Activated naive CD8-positive, alpha-beta T cell treated with anti-CD3 and anti-CD28 coated beads, Interleukin-2, amount 50 U/mL, for 24 hours (primary cell): Measurements from ENCODE around the gene UCK2.
A peak's percentile ranks its signal among the peaks of the same experiment; 100 is the strongest.

Experiments
- ATAC-seq: fragments of 150-1000 bp; cut with Tn5 transposase; one replicate; pipeline ENCODE4 v1.10.0; 2021
- DNase-seq: peaks from one replicate; pipeline ENCODE4 v3.0.0; 2021
- H3K27ac Mint-ChIP-seq: one replicate; pipeline ENCODE4 v1.8.0; 2021; ENCODE audit warnings: mild to moderate bottlenecking, mixed read lengths
- H3K27me3 Mint-ChIP-seq: one replicate; pipeline ENCODE4 v1.8.0; 2021; ENCODE audit warnings: mixed read lengths
- H3K36me3 Mint-ChIP-seq: one replicate; pipeline ENCODE4 v1.8.0; 2021; ENCODE audit warnings: low read depth, mixed read lengths
- H3K4me1 Mint-ChIP-seq: one replicate; pipeline ENCODE4 v1.8.0; 2021; ENCODE audit warnings: mixed read lengths
- H3K4me3 Mint-ChIP-seq: one replicate; pipeline ENCODE4 v1.8.0; 2021; ENCODE audit warnings: mild to moderate bottlenecking, moderate library complexity, mixed read lengths
- H3K9me3 Mint-ChIP-seq: one replicate; pipeline ENCODE4 v1.8.0; 2021; ENCODE audit warnings: mixed read lengths

Gene UCK2

DNA sequence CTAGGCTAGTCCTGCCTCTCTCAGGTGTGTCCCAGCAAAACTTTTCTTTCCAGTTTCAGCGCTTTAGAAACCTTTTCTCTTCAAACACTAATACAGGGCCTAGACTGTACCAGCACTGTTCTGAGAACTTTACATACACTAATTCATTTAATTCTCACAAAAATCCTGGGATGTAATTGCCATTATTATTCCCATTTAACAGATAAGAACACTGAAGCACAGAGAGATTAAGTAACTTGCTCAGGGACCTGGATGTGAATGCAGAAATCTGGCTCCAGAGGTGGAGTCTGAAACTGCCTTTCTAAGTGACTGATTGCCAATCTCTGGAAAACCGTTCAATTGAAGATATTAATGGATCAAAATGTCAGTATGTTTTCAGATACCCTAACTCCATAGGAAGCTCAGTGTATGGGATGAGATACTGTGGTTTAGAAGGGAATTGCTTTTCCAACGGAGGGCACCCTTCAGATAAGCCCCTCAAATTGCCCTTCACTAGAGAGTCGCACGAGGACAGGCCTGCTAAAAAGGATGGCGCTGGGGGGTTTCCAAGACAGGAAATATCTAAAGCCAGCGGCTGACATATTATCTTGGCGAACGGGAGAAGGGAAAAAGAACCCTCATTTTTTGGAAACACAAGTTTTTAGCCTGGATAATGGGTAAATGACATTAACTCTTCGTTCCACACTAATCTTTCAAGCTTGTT, 698 bp upstream of the UCK2 start:
- ATAC-seq (no peak), DNase-seq (no peak)
- Mint-ChIP-seq H3K4me3 (peak overlapping the region; percentile 96), H3K4me1 (peaks cover 19% of the 10 kb centered on the region), H3K27me3 (peaks cover 3% of the 10 kb centered on the region), H3K9me3 (no peaks in the 10 kb centered on the region), H3K27ac (peak overlapping the region; percentile 81), H3K36me3 (peaks cover 21% of the 10 kb centered on the region)

DNA sequence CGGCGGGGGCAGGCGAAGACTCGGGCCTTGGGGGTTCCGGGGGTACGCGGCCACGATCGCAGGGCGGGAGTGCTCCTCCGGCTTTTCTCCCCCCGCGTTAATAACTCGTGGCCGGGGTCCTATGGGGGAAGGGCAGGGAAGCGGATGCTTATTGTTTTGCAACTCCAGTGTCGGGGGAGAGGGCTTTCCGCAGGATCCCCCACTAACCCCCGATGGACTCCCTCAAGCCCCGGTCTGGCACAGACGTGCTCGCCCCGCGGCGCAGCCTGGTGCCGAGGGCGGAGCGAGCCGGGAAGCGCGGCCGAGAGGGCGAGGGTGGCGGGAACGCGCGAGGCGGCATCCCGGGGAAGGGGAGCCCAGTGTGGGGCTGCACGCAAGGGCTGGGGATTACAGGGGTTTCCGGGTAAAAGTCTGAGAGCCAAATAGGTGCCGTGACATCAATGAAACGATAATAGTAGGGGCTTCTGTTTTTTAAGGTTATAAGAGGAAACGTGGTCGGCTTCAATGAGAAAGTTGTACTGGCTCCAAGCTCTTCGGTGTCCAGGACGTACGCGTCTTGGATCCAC, 772 bp downstream of the UCK2 start:
- H3K27ac Mint-ChIP-seq, result peak overlapping the region; percentile 96

DNA sequence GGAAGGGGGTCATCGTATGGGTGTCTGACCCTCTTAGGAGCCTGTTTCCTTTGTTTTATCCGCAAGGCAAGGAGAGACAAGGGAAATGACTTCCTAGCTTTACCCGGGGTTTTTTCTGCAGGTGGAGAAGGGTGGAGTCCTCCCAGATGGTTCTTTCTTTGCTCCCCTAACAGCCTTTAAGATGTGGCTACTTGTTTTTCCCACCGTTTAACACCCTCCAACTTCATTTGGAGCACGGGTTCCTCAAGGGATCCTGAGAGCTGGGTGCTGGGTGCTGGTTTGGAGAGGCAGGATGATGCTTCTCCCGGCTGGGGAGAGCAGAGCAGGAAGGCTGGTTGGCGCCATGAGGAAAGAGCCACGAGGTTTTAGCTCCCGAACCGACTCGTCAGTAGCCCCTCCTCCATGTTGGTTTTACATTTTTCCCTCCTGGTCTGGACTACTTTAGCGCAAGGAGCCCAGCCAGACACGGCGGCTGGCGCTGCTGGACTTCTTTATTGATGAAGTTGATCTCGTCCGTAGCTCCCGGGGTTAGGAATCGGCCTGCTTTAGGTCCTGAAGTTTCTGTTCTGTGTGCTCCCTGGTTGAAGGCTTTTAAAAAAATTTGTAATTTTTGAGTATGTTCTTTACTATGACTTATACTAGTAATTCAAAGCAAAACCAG, 1.4 kb downstream of the UCK2 start:
- Mint-ChIP-seq H3K4me3 (peak overlapping the region; percentile 96), H3K9me3 (no peaks in the 10 kb centered on the region), H3K27me3 (peaks cover 3% of the 10 kb centered on the region), H3K27ac (peak overlapping the region; percentile 96), H3K36me3 (peaks cover 27% of the 10 kb centered on the region), H3K4me1 (peaks cover 26% of the 10 kb centered on the region)
- peak; percentile 8 for ATAC-seq
- DNase-seq, result peak; percentile 37

More for the DNA sequence above, 772 bp downstream of the UCK2 start:
- ATAC-seq (peak; percentile 60), DNase-seq (peak; percentile 69)
- peaks cover 3% of the 10 kb centered on the region for H3K27me3 Mint-ChIP-seq
- H3K4me3 Mint-ChIP-seq, result peak overlapping the region; percentile 96
- no peaks in the 10 kb centered on the region for H3K9me3 Mint-ChIP-seq
- H3K4me1 Mint-ChIP-seq, result peaks cover 23% of the 10 kb centered on the region
- peaks cover 26% of the 10 kb centered on the region for H3K36me3 Mint-ChIP-seq

DNA sequence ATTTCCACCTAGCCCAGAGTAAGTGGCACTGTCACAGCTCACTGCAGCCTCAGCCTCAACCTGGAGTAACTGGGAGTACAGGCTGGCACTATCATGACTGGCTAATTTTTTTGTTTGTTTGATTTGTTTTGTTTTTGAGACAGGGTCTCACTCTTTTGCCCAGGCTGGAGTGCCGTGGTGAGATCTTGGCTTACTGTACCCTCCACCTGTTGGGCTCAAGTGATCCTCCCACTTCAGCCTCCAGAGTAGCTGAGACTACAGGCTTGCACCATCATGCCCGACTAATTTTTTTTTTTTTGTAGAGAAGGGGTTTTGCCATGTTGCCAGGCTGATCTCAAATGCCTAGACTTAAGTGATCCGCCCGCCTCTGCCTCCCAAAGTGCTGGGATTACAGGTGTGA, 2.5 kb downstream of the UCK2 start:
- no peak for ATAC-seq
- H3K27ac Mint-ChIP-seq, result no peak overlapping the region
- H3K4me1 Mint-ChIP-seq, result peaks cover 26% of the 10 kb centered on the region
- peaks cover 27% of the 10 kb centered on the region for H3K36me3 Mint-ChIP-seq
- no peak for DNase-seq
- no peaks in the 10 kb centered on the region for H3K9me3 Mint-ChIP-seq
- H3K27me3 Mint-ChIP-seq, result peaks cover 3% of the 10 kb centered on the region
- H3K4me3 Mint-ChIP-seq, result peak overlapping the region; percentile 96

DNA sequence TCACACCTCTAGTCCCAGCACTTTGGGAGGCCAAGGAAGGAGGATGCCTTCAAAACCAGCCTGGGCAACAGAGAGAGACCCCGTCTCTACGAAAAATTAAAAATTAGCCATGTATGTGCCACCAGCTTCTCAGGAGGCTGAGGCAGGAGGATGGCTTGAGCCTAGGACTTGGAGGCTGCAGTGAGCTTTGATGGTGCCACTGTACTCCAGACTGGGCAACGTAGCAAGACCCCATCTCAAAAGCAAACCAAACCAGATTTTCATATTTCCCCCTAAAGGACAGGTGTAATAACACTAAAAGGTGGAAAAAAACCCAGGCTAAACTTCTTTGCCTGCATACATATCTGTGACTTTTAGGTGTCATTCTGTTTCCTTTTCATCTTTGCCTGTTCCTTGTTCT, 3.7 kb downstream of the UCK2 start:
- H3K4me1 Mint-ChIP-seq, result peaks cover 26% of the 10 kb centered on the region
- H3K4me3 Mint-ChIP-seq, result no peak overlapping the region
- no peak for DNase-seq
- no peak for ATAC-seq
- no peaks in the 10 kb centered on the region for H3K27me3 Mint-ChIP-seq
- no peaks in the 10 kb centered on the region for H3K9me3 Mint-ChIP-seq
- H3K36me3 Mint-ChIP-seq, result peaks cover 27% of the 10 kb centered on the region
- no peak overlapping the region for H3K27ac Mint-ChIP-seq

DNA sequence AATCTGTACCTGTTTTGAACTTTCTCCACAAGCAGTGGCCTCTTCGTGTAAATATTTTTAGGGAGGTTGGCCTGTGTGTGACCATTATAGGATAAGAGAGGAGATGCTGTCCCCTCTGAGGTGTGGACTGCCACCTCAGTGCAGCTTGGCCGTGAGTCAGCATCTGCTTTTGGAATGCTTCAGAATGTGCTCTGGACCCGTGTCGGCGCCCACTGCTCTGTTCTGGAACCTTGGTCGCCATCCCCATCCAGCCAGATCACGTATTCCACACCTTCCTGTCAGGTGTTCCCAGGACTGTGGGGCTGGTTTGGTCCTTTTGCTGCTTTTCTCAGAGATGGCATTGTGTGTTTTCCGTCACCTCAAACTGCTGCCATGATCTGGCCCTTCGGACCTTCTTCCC, 5.5 kb downstream of the UCK2 start:
- Mint-ChIP-seq H3K27ac (no peak overlapping the region), H3K27me3 (no peaks in the 10 kb centered on the region), H3K4me1 (peaks cover 18% of the 10 kb centered on the region), H3K36me3 (peaks cover 34% of the 10 kb centered on the region), H3K4me3 (no peak overlapping the region), H3K9me3 (no peaks in the 10 kb centered on the region)
- no peak for DNase-seq
- ATAC-seq, result no peak

DNA sequence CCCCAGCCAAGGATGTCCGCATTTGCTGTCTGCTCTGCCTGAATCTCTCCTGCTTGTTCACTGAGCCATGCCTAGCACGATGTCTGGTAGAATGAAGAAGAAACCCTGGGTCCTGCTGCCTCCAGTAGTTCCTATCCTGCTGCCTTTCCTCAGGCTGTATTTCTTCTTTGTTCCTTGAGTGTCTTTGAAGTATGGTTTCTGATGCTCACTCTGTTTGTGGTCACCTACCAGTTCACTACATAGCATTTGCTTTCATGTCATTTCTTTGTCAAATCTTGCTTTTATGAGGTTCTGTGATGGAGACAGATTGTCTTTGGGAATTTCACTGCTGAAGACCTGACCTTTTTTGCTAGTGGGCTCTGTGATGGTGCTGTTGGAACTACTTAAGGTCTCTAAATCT, 5.9 kb downstream of the UCK2 start:
- ATAC-seq, result no peak
- no peak overlapping the region for H3K4me3 Mint-ChIP-seq
- DNase-seq, result no peak
- H3K36me3 Mint-ChIP-seq, result peaks cover 34% of the 10 kb centered on the region
- no peaks in the 10 kb centered on the region for H3K27me3 Mint-ChIP-seq
- peaks cover 18% of the 10 kb centered on the region for H3K4me1 Mint-ChIP-seq
- H3K27ac Mint-ChIP-seq, result no peak overlapping the region
- H3K9me3 Mint-ChIP-seq, result no peaks in the 10 kb centered on the region

DNA sequence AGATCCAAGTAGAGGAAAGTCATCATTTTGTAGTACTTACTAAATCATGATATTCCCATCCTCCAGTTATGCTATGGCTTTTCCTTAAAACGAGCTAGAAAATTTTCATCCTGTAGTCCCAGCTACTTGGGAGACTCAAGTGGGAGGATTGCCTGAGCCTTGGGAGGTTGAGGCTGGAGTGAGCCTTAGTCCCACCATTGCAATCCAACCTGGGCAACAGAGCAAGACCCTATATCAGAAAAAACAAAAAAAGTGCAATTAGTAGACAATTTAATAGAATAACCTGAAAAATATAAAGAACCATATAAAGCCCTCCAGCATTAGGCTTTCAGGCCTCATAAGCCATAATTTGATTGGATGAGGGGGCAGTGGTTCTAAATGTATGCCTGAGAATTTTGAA, 6.8 kb downstream of the UCK2 start:
- Mint-ChIP-seq H3K36me3 (peaks cover 31% of the 10 kb centered on the region), H3K9me3 (no peaks in the 10 kb centered on the region), H3K4me1 (peaks cover 15% of the 10 kb centered on the region), H3K27me3 (no peaks in the 10 kb centered on the region), H3K4me3 (no peak overlapping the region), H3K27ac (no peak overlapping the region)
- no peak for DNase-seq
- ATAC-seq, result no peak

DNA sequence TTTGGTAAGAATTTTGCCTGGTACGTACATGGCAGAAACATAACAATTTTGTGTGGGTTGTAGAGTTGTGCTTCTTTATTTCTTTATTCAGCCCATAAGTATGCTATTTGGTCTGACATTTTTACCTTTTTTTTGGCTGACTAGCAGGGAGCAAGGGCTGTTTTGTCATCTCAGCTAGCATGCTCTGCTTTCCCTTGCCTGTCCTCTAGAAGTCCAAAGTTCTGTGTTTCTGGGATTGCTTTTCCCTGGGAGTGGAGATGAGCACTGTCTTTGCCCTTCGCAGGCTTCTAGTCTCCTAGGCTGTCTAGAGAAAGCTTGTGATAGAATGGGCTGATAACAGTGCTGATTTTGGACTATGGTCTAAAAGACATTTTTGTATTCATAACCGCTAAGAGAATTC, 7.5 kb downstream of the UCK2 start:
- ATAC-seq, result no peak
- H3K9me3 Mint-ChIP-seq, result no peaks in the 10 kb centered on the region
- peaks cover 9% of the 10 kb centered on the region for H3K4me1 Mint-ChIP-seq
- no peak overlapping the region for H3K4me3 Mint-ChIP-seq
- no peaks in the 10 kb centered on the region for H3K27me3 Mint-ChIP-seq
- DNase-seq, result no peak
- peaks cover 25% of the 10 kb centered on the region for H3K36me3 Mint-ChIP-seq
- H3K27ac Mint-ChIP-seq, result no peak overlapping the region

DNA sequence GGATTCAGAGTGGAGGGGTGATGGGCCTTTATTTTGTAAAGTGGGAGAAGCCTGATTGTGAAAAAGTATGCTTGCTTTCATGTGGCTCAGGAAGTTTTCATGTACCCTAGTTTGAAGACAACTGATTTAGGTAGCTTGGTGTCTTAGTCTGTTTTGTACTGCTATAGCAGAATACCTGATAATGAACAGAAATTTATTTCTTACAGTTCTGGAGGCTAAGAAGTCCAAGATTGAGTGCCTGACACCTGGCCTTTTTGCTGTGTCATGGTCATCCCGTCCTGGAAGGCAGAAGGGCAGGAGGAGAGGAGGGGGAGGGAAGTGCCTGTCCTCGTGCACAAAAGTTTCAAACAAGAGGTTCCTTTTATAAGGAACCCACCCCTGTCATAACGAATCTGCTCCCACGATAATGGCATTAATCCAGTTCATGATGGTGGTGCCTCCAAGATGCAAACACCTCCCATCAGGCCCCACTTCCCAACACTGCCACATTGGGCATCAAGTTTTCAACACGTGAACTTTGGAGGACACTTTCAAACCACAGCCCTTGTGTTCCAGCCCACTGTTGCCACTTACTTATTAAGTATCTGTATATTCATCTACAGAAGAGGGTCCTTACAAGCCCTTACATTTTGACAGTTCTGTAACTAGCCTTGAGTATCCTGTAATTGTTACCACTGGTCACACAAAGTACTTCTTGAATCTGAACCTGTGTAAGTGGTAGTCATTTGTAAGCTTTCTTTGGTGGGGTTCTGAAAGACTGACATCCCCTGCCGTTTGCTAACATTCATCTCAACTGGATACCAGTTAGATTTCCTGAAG, 9.5 kb downstream of the UCK2 start:
- DNase-seq, result no peak
- H3K36me3 Mint-ChIP-seq, result peaks cover 13% of the 10 kb centered on the region
- peaks cover 20% of the 10 kb centered on the region for H3K4me1 Mint-ChIP-seq
- H3K27me3 Mint-ChIP-seq, result no peaks in the 10 kb centered on the region
- no peak overlapping the region for H3K27ac Mint-ChIP-seq
- H3K9me3 Mint-ChIP-seq, result no peaks in the 10 kb centered on the region
- H3K4me3 Mint-ChIP-seq, result no peak overlapping the region
- no peak for ATAC-seq

DNA sequence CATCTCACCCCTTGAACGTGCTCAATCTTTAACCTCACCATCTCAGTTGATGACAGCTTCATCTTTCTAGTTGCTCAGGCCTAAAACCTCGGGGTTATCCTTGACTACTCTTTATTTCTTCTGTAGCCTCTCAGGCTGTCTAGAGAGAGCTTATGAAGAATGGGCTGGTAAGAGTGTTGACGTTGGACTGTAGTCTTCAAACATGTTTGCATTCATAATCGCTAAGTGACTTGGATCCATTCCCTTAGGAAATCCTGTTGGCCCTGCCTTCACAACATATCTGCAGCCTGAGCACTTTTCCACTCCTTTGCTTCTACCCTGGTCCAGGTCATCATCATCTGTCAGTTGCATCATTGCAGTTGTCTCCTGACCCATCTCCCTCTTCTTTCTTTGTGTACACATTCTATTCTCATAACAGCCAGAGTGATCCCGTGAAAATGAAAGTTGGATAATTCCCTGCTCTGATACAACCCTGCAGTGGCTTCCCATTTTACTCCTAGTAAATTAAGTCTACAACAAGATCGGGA, 10.5 kb downstream of the UCK2 start:
- DNase-seq (no peak), ATAC-seq (no peak)
- Mint-ChIP-seq H3K36me3 (peaks cover 13% of the 10 kb centered on the region), H3K27ac (no peak overlapping the region), H3K9me3 (no peaks in the 10 kb centered on the region), H3K4me3 (no peak overlapping the region), H3K4me1 (peaks cover 27% of the 10 kb centered on the region), H3K27me3 (no peaks in the 10 kb centered on the region)

DNA sequence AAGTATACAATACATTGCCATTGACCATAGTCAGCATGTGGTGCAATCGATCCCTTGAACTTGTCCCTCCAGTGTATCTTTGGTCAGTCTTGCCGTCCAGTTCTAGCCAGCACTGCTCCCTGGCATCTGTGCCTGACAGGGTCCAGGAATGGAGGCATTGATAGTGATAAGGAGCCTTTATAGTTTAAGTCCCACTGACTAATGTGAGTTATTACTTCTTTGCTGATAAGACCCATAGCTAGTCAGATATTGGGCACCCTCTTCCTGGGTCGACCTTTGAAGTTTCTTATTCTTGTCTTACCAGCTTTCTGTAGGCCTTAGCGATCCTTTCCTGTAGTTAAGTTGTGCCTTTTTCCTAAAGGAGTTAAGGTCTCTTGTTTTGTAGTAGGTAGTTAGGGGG, 13.0 kb downstream of the UCK2 start:
- H3K27me3 Mint-ChIP-seq, result no peaks in the 10 kb centered on the region
- peaks cover 29% of the 10 kb centered on the region for H3K4me1 Mint-ChIP-seq
- H3K9me3 Mint-ChIP-seq, result no peaks in the 10 kb centered on the region
- DNase-seq (no peak), ATAC-seq (no peak)
- no peak overlapping the region for H3K4me3 Mint-ChIP-seq
- no peak overlapping the region for H3K27ac Mint-ChIP-seq
- H3K36me3 Mint-ChIP-seq, result peaks cover 14% of the 10 kb centered on the region

DNA sequence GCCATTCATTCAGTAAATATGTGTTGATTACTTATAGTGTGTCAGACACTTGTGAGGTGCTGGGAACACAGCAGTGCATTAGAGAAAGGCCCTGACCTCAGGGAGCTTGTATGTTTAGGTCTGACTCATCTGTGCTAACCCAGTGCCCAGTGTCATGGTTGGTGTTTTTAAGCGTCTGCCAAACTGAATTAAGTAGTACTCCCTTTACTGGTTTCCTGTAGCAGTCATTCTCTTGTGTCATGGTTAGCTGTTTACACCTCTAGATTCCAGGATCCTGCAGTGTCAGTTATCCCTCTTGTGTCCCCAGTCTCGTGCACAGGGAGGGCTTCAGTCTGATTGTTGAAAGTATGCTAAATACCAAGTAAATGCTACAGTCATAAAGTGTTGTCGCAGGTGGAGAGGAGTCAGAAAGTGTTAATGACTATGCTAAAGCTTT, 14.2 kb downstream of the UCK2 start:
- no peaks in the 10 kb centered on the region for H3K27me3 Mint-ChIP-seq
- H3K4me3 Mint-ChIP-seq, result no peak overlapping the region
- ATAC-seq (peak; percentile 76), DNase-seq (no peak)
- H3K36me3 Mint-ChIP-seq, result peaks cover 12% of the 10 kb centered on the region
- H3K4me1 Mint-ChIP-seq, result peaks cover 30% of the 10 kb centered on the region
- no peaks in the 10 kb centered on the region for H3K9me3 Mint-ChIP-seq
- no peak overlapping the region for H3K27ac Mint-ChIP-seq

DNA sequence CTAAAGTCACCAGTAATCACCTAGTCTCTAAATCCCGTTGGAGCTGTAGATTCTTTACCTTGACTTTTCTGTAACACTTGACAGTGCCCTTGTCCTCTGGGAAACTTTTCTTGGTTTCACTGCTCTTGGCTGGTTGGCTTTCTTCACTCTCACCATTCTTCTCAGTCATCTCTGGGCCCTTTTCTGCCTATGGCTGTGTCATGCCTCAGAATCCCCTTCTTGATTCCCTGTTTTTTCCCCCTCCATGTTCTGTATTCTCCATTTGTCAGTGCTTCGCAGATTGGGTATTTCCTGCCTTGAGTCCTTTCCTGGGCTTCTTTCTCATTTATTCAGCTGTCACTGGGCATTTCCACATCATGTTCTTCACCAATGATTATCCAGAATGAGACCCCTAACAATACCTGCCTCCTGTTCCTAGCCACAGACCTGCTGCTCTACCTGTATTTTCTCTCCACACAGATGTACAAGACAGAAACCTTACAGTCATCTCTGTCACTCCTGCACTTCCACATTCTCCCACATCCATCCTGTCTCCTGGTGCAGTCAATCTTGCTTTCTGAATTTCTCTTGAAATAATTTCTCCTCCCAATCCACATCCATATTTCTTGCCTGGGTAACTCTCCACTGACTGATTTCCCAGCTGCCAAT, 14.7 kb downstream of the UCK2 start:
- Mint-ChIP-seq H3K27ac (no peak overlapping the region), H3K4me1 (peaks cover 30% of the 10 kb centered on the region), H3K27me3 (no peaks in the 10 kb centered on the region), H3K4me3 (no peak overlapping the region), H3K36me3 (peaks cover 9% of the 10 kb centered on the region), H3K9me3 (no peaks in the 10 kb centered on the region)
- no peak for DNase-seq
- ATAC-seq, result no peak
